Loucy (cell line): Measurements from ENCODE around the gene CAPN11.

Experiments used
- H2AFZ ChIP-seq: fragments of 200-600 bp; sonication (generic); 2 replicates; pipeline ENCODE4 v1.6.0; 2016; ENCODE audit warnings: antibody characterized with exemption, mild to moderate bottlenecking, low read length, moderate library complexity
- H3F3A ChIP-seq: fragments of 200-600 bp; 2 replicates; pipeline ENCODE4 v1.6.0; 2016; ENCODE audit warnings: antibody characterized with exemption, low read depth, mild to moderate bottlenecking
- H3K27me3 ChIP-seq: fragments of 200-600 bp; sonication (generic); 2 replicates; pipeline ENCODE4 v1.6.1; 2014; ENCODE audit warnings: low read length, mild to moderate bottlenecking; ENCODE audit not compliant: insufficient read depth, poor library complexity, severe bottlenecking
- H3K36me3 ChIP-seq: fragments of 200-600 bp; sonication (generic); 2 replicates; pipeline ENCODE4 v1.6.1; 2016; ENCODE audit warnings: low read length; ENCODE audit not compliant: insufficient read depth
- H3K4me1 ChIP-seq: fragments of 200-600 bp; sonication (generic); 2 replicates; pipeline ENCODE4 v1.5.1; 2014; ENCODE audit warnings: low read length, mild to moderate bottlenecking; ENCODE audit not compliant: insufficient read depth, poor library complexity, severe bottlenecking
- H3K4me2 ChIP-seq: fragments of 200-600 bp; sonication (generic); 2 replicates; pipeline ENCODE4 v1.6.0; 2014; ENCODE audit warnings: antibody characterized with exemption, low read length, low read depth, mild to moderate bottlenecking; ENCODE audit not compliant: poor library complexity, severe bottlenecking
- H3K4me3 ChIP-seq: fragments of 200-600 bp; sonication (generic); 2 replicates; pipeline ENCODE4 v1.5.1; 2014; ENCODE audit warnings: low read length, mild to moderate bottlenecking, mixed read lengths; ENCODE audit not compliant: poor library complexity, severe bottlenecking
- H3K79me2 ChIP-seq: fragments of 200-600 bp; sonication (generic); 2 replicates; pipeline ENCODE4 v1.6.1; 2014; ENCODE audit warnings: low read length; ENCODE audit not compliant: insufficient read depth
- H3K9ac ChIP-seq: fragments of 200-600 bp; sonication (generic); 2 replicates; pipeline ENCODE4 v1.6.0; 2014; ENCODE audit warnings: mild to moderate bottlenecking, low read depth, low read length, moderate library complexity; ENCODE audit not compliant: poor library complexity, severe bottlenecking
- H3K9me2 ChIP-seq: fragments of 200-600 bp; sonication (generic); replicated peaks from 2 replicates; pipeline ENCODE4 v1.6.1; 2016; ENCODE audit warnings: low read depth, low read length, mixed read lengths
- H3K9me3 ChIP-seq: fragments of 200-600 bp; sonication (generic); 2 replicates; pipeline ENCODE4 v1.6.1; 2014; ENCODE audit warnings: mild to moderate bottlenecking, antibody characterized with exemption, low read length, low read depth; ENCODE audit not compliant: insufficient read depth
- H4K20me1 ChIP-seq: fragments of 200-600 bp; sonication (generic); 2 replicates; pipeline ENCODE4 v1.6.0; 2014; ENCODE audit warnings: antibody characterized with exemption, low read length, mild to moderate bottlenecking; ENCODE audit not compliant: insufficient read depth, poor library complexity, severe bottlenecking
- EZH2phosphoT487 ChIP-seq: fragments of 200-600 bp; IDR thresholded peaks from 2 replicates; pipeline ENCODE4 v1.6.1; 2018; ENCODE audit warnings: antibody characterized with exemption, mild to moderate bottlenecking, moderate library complexity, borderline replicate concordance
- TF ChIP-seq, protein P1 (sequence below): fragments of 200-600 bp; sonication (generic); conservative IDR thresholded peaks from 2 replicates; pipeline ENCODE4 v1.5.1; 2014; ENCODE audit warnings: mild to moderate bottlenecking, antibody characterized with exemption, low read length

CAPN11 gene

DNA sequence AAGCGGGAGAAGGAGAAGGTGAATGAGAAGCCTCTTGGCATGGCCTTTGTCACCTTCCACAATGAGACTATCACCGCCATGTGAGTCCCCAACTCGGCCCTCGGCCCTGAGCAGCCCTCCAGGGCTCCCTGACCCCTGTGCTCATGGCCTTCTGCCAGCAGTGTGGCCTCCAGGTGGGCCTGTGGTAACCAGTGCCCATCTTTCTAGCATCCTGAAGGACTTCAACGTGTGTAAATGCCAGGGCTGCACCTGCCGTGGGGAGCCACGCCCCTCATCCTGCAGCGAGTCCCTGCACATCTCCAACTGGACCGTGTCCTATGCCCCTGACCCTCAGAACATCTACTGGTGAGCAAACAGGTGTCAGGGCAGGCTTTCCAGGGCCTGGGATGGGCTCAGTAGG lies 10.3 kb upstream of the CAPN11 start:
- Histone ChIP-seq H3K4me3 (no peak overlapping the region), H4K20me1 (no peaks in the 10 kb centered on the region), H3K9ac (no peak overlapping the region), H3K9me3 (no peaks in the 10 kb centered on the region), H3K36me3 (no peaks in the 10 kb centered on the region; the same call in 1 of the 2 replicates), H2AFZ (no peak overlapping the region), H3K79me2 (no peaks in the 10 kb centered on the region), H3F3A (no peaks in the 10 kb centered on the region), H3K9me2 (no peaks in the 10 kb centered on the region), H3K4me2 (no peak overlapping the region), H3K4me1 (no peaks in the 10 kb centered on the region), H3K27me3 (no peaks in the 10 kb centered on the region)
- TF ChIP-seq, protein P1, sequence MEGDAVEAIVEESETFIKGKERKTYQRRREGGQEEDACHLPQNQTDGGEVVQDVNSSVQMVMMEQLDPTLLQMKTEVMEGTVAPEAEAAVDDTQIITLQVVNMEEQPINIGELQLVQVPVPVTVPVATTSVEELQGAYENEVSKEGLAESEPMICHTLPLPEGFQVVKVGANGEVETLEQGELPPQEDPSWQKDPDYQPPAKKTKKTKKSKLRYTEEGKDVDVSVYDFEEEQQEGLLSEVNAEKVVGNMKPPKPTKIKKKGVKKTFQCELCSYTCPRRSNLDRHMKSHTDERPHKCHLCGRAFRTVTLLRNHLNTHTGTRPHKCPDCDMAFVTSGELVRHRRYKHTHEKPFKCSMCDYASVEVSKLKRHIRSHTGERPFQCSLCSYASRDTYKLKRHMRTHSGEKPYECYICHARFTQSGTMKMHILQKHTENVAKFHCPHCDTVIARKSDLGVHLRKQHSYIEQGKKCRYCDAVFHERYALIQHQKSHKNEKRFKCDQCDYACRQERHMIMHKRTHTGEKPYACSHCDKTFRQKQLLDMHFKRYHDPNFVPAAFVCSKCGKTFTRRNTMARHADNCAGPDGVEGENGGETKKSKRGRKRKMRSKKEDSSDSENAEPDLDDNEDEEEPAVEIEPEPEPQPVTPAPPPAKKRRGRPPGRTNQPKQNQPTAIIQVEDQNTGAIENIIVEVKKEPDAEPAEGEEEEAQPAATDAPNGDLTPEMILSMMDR = no peak
- TF ChIP-seq EZH2phosphoT487 = no peak

DNA sequence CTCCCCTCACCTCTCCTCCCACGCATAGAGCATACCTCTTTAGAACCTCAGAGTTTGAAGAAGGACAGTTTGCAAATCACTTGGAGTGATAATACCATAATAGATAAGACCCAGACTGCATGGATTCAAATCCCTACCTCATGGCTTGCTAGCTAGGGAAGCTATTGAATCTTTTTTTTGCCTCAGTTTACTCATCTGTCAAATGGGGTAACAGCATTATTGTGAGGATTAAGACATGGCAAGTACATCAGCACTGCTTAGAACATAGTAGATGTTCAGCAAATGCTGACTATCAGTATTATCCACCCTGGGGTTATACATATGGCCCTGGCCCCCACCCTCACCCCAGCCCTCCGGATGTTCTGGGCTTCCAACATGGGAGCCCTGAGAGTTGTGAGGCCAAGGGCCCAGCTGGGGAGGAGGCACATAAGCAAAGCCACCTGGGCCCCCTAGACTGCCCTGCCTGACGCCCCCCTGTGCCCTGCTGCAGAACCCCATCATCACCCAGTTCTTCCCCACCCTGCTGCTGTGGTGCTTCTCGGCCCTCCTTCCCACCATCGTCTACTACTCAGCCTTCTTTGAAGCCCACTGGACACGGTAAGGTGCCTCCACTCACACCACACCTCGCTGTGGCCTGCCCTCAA lies 9.1 kb upstream of the CAPN11 start:
- Histone ChIP-seq H3K4me3 (no peak overlapping the region), H3K27me3 (no peaks in the 10 kb centered on the region), H3K9ac (no peak overlapping the region), H3K79me2 (no peaks in the 10 kb centered on the region), H3K9me3 (no peaks in the 10 kb centered on the region), H3K4me1 (no peaks in the 10 kb centered on the region), H4K20me1 (no peaks in the 10 kb centered on the region), H3K4me2 (no peak overlapping the region), H2AFZ (no peak overlapping the region), H3F3A (no peaks in the 10 kb centered on the region), H3K36me3 (no peaks in the 10 kb centered on the region; the same call in 1 of the 2 replicates), H3K9me2 (no peaks in the 10 kb centered on the region)
- TF ChIP-seq, protein P1 = no peak
- no peak for TF ChIP-seq EZH2phosphoT487

DNA sequence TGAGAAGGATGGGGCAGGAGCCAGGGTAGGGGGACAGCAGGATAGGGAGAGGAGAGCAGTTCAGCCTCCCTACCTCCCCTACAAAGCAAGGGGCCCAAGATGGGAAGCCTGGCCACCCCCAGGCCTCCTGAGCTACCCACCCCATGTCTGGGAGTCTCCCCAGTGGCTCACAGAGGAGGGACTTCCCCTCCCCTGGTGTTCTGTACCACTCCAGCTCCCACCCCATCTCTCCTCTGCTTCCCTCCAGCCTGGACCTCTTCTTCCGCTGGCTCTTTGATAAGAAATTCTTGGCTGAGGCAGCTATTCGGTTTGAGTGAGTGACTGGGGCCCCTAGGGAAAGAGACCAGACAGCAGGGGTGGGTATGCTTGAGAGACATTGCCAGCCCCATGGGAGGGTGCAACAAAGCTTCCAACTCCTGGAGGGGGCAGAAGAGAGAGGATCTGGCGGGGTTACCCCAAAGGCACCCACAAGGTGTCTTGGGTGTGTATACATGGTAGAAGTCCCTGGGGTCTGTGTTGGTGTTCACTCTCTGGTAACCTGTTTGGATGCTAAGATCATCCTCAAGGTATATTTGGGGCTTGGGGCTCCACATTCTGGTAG lies 8.2 kb upstream of the CAPN11 start:
- H3F3A ChIP-seq = no peaks in the 10 kb centered on the region
- H4K20me1 ChIP-seq = no peaks in the 10 kb centered on the region
- no peaks in the 10 kb centered on the region for H3K79me2 ChIP-seq
- H3K9me2 ChIP-seq = no peaks in the 10 kb centered on the region
- H3K36me3 ChIP-seq = no peaks in the 10 kb centered on the region; the same call in 1 of the 2 replicates
- H3K4me1 ChIP-seq = no peaks in the 10 kb centered on the region
- H3K4me2 ChIP-seq = no peak overlapping the region
- no peak overlapping the region for H2AFZ ChIP-seq
- H3K4me3 ChIP-seq = no peak overlapping the region
- no peaks in the 10 kb centered on the region for H3K9me3 ChIP-seq
- no peak overlapping the region for H3K9ac ChIP-seq
- TF ChIP-seq, protein P1 = no peak
- no peak for TF ChIP-seq EZH2phosphoT487
- no peaks in the 10 kb centered on the region for H3K27me3 ChIP-seq
